ENCODE results near the gene TICAM2.

GRCh38 chr5:115531380-115531779, 70.9 kb downstream of the TICAM2 start:
- TF ChIP-seq, protein P1, sequence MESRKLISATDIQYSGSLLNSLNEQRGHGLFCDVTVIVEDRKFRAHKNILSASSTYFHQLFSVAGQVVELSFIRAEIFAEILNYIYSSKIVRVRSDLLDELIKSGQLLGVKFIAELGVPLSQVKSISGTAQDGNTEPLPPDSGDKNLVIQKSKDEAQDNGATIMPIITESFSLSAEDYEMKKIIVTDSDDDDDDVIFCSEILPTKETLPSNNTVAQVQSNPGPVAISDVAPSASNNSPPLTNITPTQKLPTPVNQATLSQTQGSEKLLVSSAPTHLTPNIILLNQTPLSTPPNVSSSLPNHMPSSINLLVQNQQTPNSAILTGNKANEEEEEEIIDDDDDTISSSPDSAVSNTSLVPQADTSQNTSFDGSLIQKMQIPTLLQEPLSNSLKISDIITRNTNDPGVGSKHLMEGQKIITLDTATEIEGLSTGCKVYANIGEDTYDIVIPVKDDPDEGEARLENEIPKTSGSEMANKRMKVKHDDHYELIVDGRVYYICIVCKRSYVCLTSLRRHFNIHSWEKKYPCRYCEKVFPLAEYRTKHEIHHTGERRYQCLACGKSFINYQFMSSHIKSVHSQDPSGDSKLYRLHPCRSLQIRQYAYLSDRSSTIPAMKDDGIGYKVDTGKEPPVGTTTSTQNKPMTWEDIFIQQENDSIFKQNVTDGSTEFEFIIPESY (CRISPR knock-in tag; IDR thresholded peaks at IDR 0.05) = no peak
- TF ChIP-seq, protein P2, sequence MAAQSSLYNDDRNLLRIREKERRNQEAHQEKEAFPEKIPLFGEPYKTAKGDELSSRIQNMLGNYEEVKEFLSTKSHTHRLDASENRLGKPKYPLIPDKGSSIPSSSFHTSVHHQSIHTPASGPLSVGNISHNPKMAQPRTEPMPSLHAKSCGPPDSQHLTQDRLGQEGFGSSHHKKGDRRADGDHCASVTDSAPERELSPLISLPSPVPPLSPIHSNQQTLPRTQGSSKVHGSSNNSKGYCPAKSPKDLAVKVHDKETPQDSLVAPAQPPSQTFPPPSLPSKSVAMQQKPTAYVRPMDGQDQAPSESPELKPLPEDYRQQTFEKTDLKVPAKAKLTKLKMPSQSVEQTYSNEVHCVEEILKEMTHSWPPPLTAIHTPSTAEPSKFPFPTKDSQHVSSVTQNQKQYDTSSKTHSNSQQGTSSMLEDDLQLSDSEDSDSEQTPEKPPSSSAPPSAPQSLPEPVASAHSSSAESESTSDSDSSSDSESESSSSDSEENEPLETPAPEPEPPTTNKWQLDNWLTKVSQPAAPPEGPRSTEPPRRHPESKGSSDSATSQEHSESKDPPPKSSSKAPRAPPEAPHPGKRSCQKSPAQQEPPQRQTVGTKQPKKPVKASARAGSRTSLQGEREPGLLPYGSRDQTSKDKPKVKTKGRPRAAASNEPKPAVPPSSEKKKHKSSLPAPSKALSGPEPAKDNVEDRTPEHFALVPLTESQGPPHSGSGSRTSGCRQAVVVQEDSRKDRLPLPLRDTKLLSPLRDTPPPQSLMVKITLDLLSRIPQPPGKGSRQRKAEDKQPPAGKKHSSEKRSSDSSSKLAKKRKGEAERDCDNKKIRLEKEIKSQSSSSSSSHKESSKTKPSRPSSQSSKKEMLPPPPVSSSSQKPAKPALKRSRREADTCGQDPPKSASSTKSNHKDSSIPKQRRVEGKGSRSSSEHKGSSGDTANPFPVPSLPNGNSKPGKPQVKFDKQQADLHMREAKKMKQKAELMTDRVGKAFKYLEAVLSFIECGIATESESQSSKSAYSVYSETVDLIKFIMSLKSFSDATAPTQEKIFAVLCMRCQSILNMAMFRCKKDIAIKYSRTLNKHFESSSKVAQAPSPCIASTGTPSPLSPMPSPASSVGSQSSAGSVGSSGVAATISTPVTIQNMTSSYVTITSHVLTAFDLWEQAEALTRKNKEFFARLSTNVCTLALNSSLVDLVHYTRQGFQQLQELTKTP (IDR thresholded peaks at IDR 0.05; ENCODE audit: low read depth in 1 of 2, partially characterized antibody in 2 of 2) = no peak
- TF ChIP-seq USF1 (CRISPR knock-in tag; IDR thresholded peaks at IDR 0.05) = no peak
